HCT116 (cell line): Measurements from ENCODE around the gene RIMS4. TPM values are rescaled to one million over a fixed set of nuclear protein-coding genes. Genes with fewer than 3 reads are reported as not detected.

ENCODE experiments used
- ATAC-seq: fragments of 200-7000 bp; cut with Tn5 transposase; 2 replicates; pipeline ENCODE4 v1.9.1; 2020; ENCODE audit warnings: mild to moderate bottlenecking, moderate library complexity
- BruUV-seq: library from RNA; stranded (reverse); fragments of 400-500 nt; replicated peaks from 2 replicates; lab custom pipeline; 2021; lab: Mats Ljungman, UMichigan
- CTCF ChIA-PET: fragments of 300-600 bp; sonication (Branson Sonifier 250); formaldehyde crosslinking; loops from one replicate; lab custom pipeline; 2021; ENCODE audit warnings: antibody characterized with exemption; lab: Charles Lee
- POLR2A ChIA-PET: fragments of 300-600, 350-600 bp; sonication (Branson Sonifier 250); formaldehyde crosslinking; loops from one replicate; lab custom pipeline; 2021; ENCODE audit warnings: antibody characterized with exemption; lab: Charles Lee
- RAD21 ChIA-PET, 2 experiments: fragments of 300-600 bp; sonication (Branson Sonifier 250); formaldehyde crosslinking; loops; one replicate each; lab custom pipeline; 2023; ENCODE audit warnings: low total read pairs in 2 of 2; ENCODE audit not compliant: uncharacterized antibody in 2 of 2, unreplicated experiment in 2 of 2, low non-redundant PET in 1 of 2; lab: Charles Lee
- DNase-seq: peaks from one replicate; pipeline ENCODE4 v3.0.0-alpha.2; 2010; ENCODE audit warnings: low read depth, low spot score
- H2AFZ ChIP-seq: fragments of 200-600 bp; shearing (Covaris generic), sonication (generic); 2 replicates; pipeline ENCODE4 v1.6.1; 2017; ENCODE audit warnings: low read depth, mixed run types, mixed read lengths, antibody characterized with exemption, low read length; ENCODE audit not compliant: poor library complexity, severe bottlenecking
- H3K27ac ChIP-seq: 2 replicates; pipeline ENCODE4 v1.5.1; 2012; ENCODE audit warnings: low read depth, low read length
- H3K27me3 ChIP-seq: fragments of 200-600 bp; sonication (generic); 2 replicates; pipeline ENCODE4 v1.6.1; 2016; ENCODE audit warnings: mixed run types, low read length, mixed read lengths; ENCODE audit not compliant: insufficient read depth
- H3K36me3 ChIP-seq, 2 experiments: fragments of 200-500 bp in 1 of 2; fragments of 200-600 bp in 1 of 2; sonication (Bioruptor generic) in 1 of 2; sonication (generic) in 1 of 2; 2 replicates each; pipeline versions ENCODE4 v1.5.1 to v1.6.1; 2014 to 2016; ENCODE audit warnings: low read length in 2 of 2, inconsistent platforms in 1 of 2, mixed read lengths in 1 of 2, mixed run types in 1 of 2; ENCODE audit not compliant: insufficient read depth in 2 of 2, control insufficient read depth in 1 of 2
- H3K4me1 ChIP-seq, 2 experiments: fragments of 200-600 bp in 1 of 2; sonication (generic) in 1 of 2; 2 replicates each; pipeline versions ENCODE4 v1.5.1 to v1.6.1; 2012 to 2017; ENCODE audit warnings: low read length in 2 of 2, inconsistent platforms in 1 of 2, mild to moderate bottlenecking in 1 of 2, mixed read lengths in 1 of 2, mixed run types in 1 of 2, moderate library complexity in 1 of 2; ENCODE audit not compliant: insufficient read depth in 2 of 2, control insufficient read depth in 1 of 2
- H3K4me2 ChIP-seq: fragments of 200-600 bp; sonication (generic); 2 replicates; pipeline ENCODE4 v1.6.1; 2017; ENCODE audit warnings: mixed run types, low read length, mixed read lengths
- H3K4me3 ChIP-seq, 2 experiments: fragments of 200-600 bp in 1 of 2; sonication (generic) in 1 of 2; replicated peaks in 1 of 2; 2 replicates each; pipeline ENCODE4 v1.5.1; 2011 to 2016; ENCODE audit warnings: low read length in 2 of 2, control low read depth in 1 of 2, low read depth in 1 of 2, mild to moderate bottlenecking in 1 of 2, mixed read lengths in 1 of 2, mixed run types in 1 of 2
- H3K79me2 ChIP-seq: fragments of 200-600 bp; sonication (generic); 2 replicates; pipeline ENCODE4 v1.6.1; 2017; ENCODE audit warnings: mild to moderate bottlenecking, mixed run types, low read length, moderate library complexity, mixed read lengths; ENCODE audit not compliant: insufficient read depth
- H3K9ac ChIP-seq: fragments of 200-600 bp; sonication (generic); 2 replicates; pipeline ENCODE4 v1.6.1; 2016; ENCODE audit warnings: low read length, mixed read lengths
- H3K9me2 ChIP-seq: fragments of 200-600 bp; sonication (generic), shearing (Covaris generic); 2 replicates; pipeline ENCODE4 v1.6.1; 2017; ENCODE audit warnings: mixed run types, mild to moderate bottlenecking, moderate library complexity; ENCODE audit not compliant: insufficient read depth
- H3K9me3 ChIP-seq, 2 experiments: fragments of 200-500 bp in 1 of 2; fragments of 200-600 bp in 1 of 2; sonication (Bioruptor generic) in 1 of 2; sonication (generic) in 1 of 2; 2 replicates each; pipeline ENCODE4 v1.6.1; 2014 to 2017; ENCODE audit warnings: low read length in 2 of 2, mixed read lengths in 2 of 2, inconsistent platforms in 1 of 2, low read depth in 1 of 2, mild to moderate bottlenecking in 1 of 2, mixed run types in 1 of 2, moderate library complexity in 1 of 2; ENCODE audit not compliant: control insufficient read depth in 1 of 2, insufficient read depth in 1 of 2
- H4K20me1 ChIP-seq: fragments of 200-600 bp; sonication (generic), shearing (Covaris generic); 2 replicates; pipeline ENCODE4 v1.6.1; 2017; ENCODE audit warnings: mixed run types, mild to moderate bottlenecking, moderate library complexity; ENCODE audit not compliant: insufficient read depth
- ATF3 ChIP-seq: IDR thresholded peaks from 2 replicates; pipeline ENCODE4 v1.6.1; 2012
- CEBPB ChIP-seq: IDR thresholded peaks from 2 replicates; pipeline ENCODE4 v1.6.1; 2012; ENCODE audit warnings: low read depth
- CTCF ChIP-seq, 3 experiments: fragments of 200-600 bp in 1 of 3; sonication (generic) in 1 of 3; IDR thresholded peaks in 2 of 3; conservative IDR thresholded peaks in 1 of 3; 2 replicates each; pipeline ENCODE4 v1.5.1; 2012 to 2017; ENCODE audit warnings: low read depth in 2 of 3, low read length in 2 of 3, antibody characterized with exemption in 1 of 3, borderline replicate concordance in 1 of 3, control low read depth in 1 of 3, mild to moderate bottlenecking in 1 of 3, mixed read lengths in 1 of 3, mixed run types in 1 of 3, moderate library complexity in 1 of 3; ENCODE audit not compliant: insufficient read depth in 1 of 3
- EGR1 ChIP-seq: IDR thresholded peaks from 2 replicates; pipeline ENCODE4 v1.6.1; 2012; ENCODE audit warnings: low read depth
- EZH2 ChIP-seq: fragments of 200-600 bp; sonication (generic); IDR thresholded peaks from 2 replicates; pipeline ENCODE4 v1.6.1; 2017; ENCODE audit warnings: antibody characterized with exemption, mixed run types
- JUND ChIP-seq: IDR thresholded peaks from 2 replicates; pipeline ENCODE4 v1.6.1; 2012
- MAX ChIP-seq: IDR thresholded peaks from 2 replicates; pipeline ENCODE4 v1.6.1; 2012
- POLR2AphosphoS5 ChIP-seq: IDR thresholded peaks from 2 replicates; pipeline ENCODE4 v1.6.1; 2011; ENCODE audit warnings: mild to moderate bottlenecking, low read depth, low read length, moderate library complexity
- RAD21 ChIP-seq: IDR thresholded peaks from 2 replicates; pipeline ENCODE4 v1.6.1; 2012; ENCODE audit warnings: low read depth, mild to moderate bottlenecking
- SIN3A ChIP-seq: IDR thresholded peaks from 2 replicates; pipeline ENCODE4 v1.6.1; 2012; ENCODE audit warnings: low read depth
- SRF ChIP-seq: IDR thresholded peaks from 2 replicates; pipeline ENCODE4 v1.6.1; 2012; ENCODE audit warnings: low read depth
- YY1 ChIP-seq: IDR thresholded peaks from 2 replicates; pipeline ENCODE4 v1.6.1; 2011; ENCODE audit warnings: low read length, low read depth, moderate library complexity, mild to moderate bottlenecking; ENCODE audit not compliant: insufficient replicate concordance; ENCODE audit errors: extremely low read depth
- ZBTB33 ChIP-seq: IDR thresholded peaks from 2 replicates; pipeline ENCODE4 v1.6.1; 2011; ENCODE audit warnings: mild to moderate bottlenecking, low read length, moderate library complexity; ENCODE audit not compliant: insufficient replicate concordance; ENCODE audit errors: extremely low read depth
- intact Hi-C: fragments of 100-400 bp; cut with micrococcal nuclease; formaldehyde crosslinking; loops from 2 replicates; pipeline ENCODE4 v1.10.0; 2022
- total RNA-seq: library from RNA; stranded (reverse); gene quantifications from one replicate; pipeline ENCODE4 v1.2.1, GENCODE V29; 2021; ENCODE audit not compliant: unreplicated experiment

The RIMS4 gene
- total RNA-seq, 1 experiment from 2014 or later, result 0.05 TPM

- no TSS peak for BruUV-seq
- Histone ChIP-seq H4K20me1 (no peaks in the 10 kb centered on the region), H3K4me2 (no peak overlapping the region), H3K79me2 (no peaks in the 10 kb centered on the region), H3K4me3 (no peak overlapping the region), H3K9me3 (no peaks in the 10 kb centered on the region), H3K36me3 (no peaks in the 10 kb centered on the region), H3K9ac (no peak overlapping the region), H3K27ac (no peak overlapping the region), H3K9me2 (no peaks in the 10 kb centered on the region), H2AFZ (no peak overlapping the region), H3K27me3 (no peaks in the 10 kb centered on the region), H3K4me1 (peaks cover 11 to 19% of the 10 kb centered on the region in 2 experiments; a peak in 3 of 4 replicates)
- intact Hi-C loops, result no loop called here
- ChIA-PET RAD21 (no interaction called here), CTCF (no interaction called here), POLR2A (no interaction called here)
- ATAC-seq (no peak), DNase-seq (no peak)
- TF ChIP-seq SRF (no peak), CEBPB (no peak), SIN3A (no peak), RAD21 (no peak), POLR2AphosphoS5 (no peak), EZH2 (no peak), ATF3 (no peak), EGR1 (no peak), CTCF (IDR thresholded peaks at IDR 0.05 in 2 of 3, conservative IDR thresholded peaks at IDR 0.05 in 1 of 3; ENCODE audit: borderline replicate concordance in 1 of 3, insufficient read depth in 1 of 3, low read depth in 2 of 3, low read length in 2 of 3) (no peak), MAX (no peak), JUND (no peak), YY1 (no peak), ZBTB33 (no peak)
Observed at GRCh38 chr20:44743080-44743701, 67.2 kb downstream of the RIMS4 start.
